Astrocyte of the cerebellum (primary cell): ENCODE data around the gene BTG2.
A peak's percentile ranks its signal among the peaks of the same experiment; 100 is the strongest.

Experiments used
- DNase-seq: peaks from one replicate; pipeline ENCODE4 v3.0.0-alpha.2; 2011; ENCODE audit warnings: low read depth
- H3K4me3 ChIP-seq: 2 replicates; pipeline ENCODE4 v1.5.1; 2011; ENCODE audit warnings: mild to moderate bottlenecking, low read depth, low read length, moderate library complexity
- CTCF ChIP-seq: IDR thresholded peaks from 2 replicates; pipeline ENCODE4 v1.5.1; 2012; ENCODE audit warnings: low read length, low read depth, moderate library complexity, mild to moderate bottlenecking; ENCODE audit errors: missing control alignments
- in situ Hi-C: cut with HindIII; loops from 2 replicates; pipeline ENCODE4 v1.10.0; 2017; ENCODE audit warnings: low sequenced_read_pairs

The BTG2 gene

DNA sequence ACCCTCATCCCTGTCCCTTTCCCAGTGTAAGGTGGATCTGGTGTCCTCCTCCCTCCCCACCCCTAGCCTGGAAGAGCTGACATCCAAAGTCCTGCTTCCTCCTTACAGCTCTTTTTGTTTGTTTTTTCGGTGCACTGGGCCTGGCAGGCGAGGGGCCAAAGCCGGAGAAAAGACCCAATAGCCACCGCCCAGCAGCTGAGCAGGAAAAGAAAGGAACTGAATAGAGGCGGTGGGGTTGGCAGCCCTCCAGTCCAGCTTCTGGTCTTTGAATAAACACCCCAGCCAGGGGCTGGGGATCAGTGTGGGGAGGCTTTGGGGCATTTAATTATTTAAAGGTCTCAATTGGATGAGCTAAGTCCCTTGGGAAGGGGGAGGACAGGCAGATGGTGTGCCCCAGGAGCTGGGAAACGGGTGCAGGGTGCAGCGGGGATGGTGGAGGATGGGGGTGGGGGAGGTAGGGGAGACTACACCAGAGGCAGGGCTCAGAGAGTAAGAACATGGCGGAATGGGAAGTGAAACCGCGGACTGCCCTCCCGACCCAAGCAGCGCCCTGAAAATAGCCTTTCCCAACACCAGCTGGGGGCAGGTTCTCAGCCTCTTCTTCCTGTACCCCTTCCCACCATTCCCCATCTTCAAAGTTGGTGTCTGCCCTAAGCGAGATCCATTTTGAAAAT lies 20.2 kb downstream of the BTG2 start:
- H3K4me3 ChIP-seq: no peak overlapping the region

DNA sequence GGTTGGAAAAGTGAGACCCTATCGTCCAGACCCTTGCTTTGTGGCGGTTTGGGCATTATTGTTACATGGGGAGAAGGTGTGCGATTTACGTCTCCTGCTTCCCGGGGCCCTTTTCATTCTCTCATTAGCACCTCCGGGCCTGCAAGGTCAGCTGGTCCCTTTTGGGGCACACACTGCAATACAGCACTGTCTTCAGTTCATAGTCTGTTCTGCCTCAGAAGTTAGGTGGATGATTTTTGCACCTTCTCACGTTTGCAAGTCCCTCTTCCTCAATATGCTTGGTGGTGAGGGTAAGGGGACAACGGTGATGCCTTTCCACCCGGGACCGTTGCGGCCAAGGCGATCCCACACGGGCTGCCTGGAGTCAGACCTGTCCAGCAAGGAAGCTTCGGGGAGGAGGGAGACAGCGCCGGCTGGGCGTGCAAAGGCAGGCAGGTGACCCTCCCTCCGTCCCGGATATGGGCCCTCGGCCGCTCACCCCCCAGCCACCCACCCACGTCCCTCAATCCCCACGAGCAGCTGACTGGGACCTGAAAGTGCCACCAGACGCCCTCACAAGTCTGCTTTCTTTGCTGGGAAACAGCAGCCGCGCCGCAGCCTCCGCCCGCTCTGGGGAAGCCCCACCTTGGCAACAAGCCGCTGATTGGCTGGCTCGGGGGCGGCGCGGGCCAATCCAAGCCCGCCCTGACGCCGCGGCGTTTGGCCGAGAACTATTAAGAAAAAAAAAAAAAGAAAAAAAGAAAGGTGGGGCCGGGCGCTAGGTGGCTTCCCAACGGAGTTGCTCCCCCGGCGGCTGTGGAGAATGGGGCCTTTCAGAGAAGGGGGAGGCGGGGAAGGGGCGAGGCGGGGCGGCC lies 21.7 kb downstream of the BTG2 start:
- H3K4me3 ChIP-seq: peak overlapping the region; percentile 37
- DNase-seq: peak; percentile 65
- TF ChIP-seq CTCF: no peak
- in situ Hi-C loops: loop anchor here (5.0 kb wide), 1 partner anchor 60 kb away; no protein-coding TSS in a partner anchor

More for the DNA sequence above, 20.2 kb downstream of the BTG2 start:
- TF ChIP-seq CTCF: no peak
- DNase-seq: no peak
- in situ Hi-C loops: loop anchor here (5.0 kb wide), 1 partner anchor 58 kb away; no protein-coding TSS in a partner anchor

- peak overlapping the region; percentile 37 for H3K4me3 ChIP-seq
- in situ Hi-C loops: loop anchor here (5.0 kb wide), 1 partner anchor 61 kb away; no protein-coding TSS in a partner anchor
- no peak for DNase-seq
- peak; percentile 42 for TF ChIP-seq CTCF
These were observed 22.6 kb downstream of the BTG2 start for GRCh38 chr1:203327684-203328457.

DNA sequence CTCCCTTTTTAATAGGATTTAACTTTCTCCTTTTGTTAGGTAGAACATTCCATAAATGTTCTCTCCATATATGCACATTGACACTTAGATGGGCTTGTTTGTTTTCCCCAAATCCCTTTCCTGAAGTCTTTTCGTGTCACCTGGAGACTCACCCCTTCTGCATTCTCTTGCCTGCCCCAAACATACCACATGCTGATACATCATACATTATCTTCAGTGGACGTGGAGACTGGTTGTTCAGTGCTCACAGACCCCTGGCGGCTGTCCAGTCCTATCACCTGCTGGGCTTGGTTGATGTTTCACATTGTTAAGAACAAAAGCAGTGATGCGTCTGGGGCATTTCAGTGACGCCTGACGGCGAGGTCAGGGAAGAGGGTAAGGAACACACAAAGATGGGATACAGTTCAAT lies 23.4 kb downstream of the BTG2 start:
- H3K4me3 ChIP-seq: no peak overlapping the region
- DNase-seq: peak; percentile 86
- in situ Hi-C loops: loop anchor here (5.0 kb wide), 1 partner anchor 61 kb away; no protein-coding TSS in a partner anchor
- TF ChIP-seq CTCF: no peak

GRCh38 chr1:203331224-203331623 lies 25.9 kb downstream of the BTG2 start:
- in situ Hi-C loops: no loop called here
- H3K4me3 ChIP-seq: no peak overlapping the region
- no peak for DNase-seq
- no peak for TF ChIP-seq CTCF

- DNase-seq: no peak
- no peak overlapping the region for H3K4me3 ChIP-seq
- in situ Hi-C loops: no loop called here
- TF ChIP-seq CTCF: no peak
These were observed 30.2 kb downstream of the BTG2 start for GRCh38 chr1:203335503-203335902.
